H1 (cell line): ENCODE results near the gene ITGB1BP1. TPM values are rescaled to one million over a fixed set of nuclear protein-coding genes. Genes with fewer than 3 reads are reported as not detected.

Source experiments
- BACH1 ChIP-seq: IDR thresholded peaks from 2 replicates; pipeline ENCODE4 v1.6.1; 2012; ENCODE audit warnings: low read length, improper control_type of control experiment
- CHD2 ChIP-seq: IDR thresholded peaks from 2 replicates; pipeline ENCODE4 v1.6.1; 2012; ENCODE audit warnings: low read length, improper control_type of control experiment
- MAFK ChIP-seq: IDR thresholded peaks from 2 replicates; pipeline ENCODE4 v1.6.1; 2012; ENCODE audit warnings: low read depth, mild to moderate bottlenecking, improper control_type of control experiment, low read length
- NRF1 ChIP-seq: IDR thresholded peaks from 2 replicates; pipeline ENCODE4 v1.6.1; 2011; ENCODE audit warnings: mild to moderate bottlenecking, low read depth, low read length, improper control_type of control experiment
- polyA plus RNA-seq, 7 experiments: library from polyadenylated mRNA; depleted of rRNA in 3 of 7; stranded (reverse) in 5 of 7; unstranded in 2 of 7; fragments of >200 nt in 5 of 7; fragments of 200-250 nt in 2 of 7; gene quantifications; 1 replicate in 5 of 7; 2 replicates in 1 of 7; 4 replicates in 1 of 7; pipeline versions ENCODE4 v1.2.1 to v1.2.3, GENCODE V29; 2011 to 2013; ENCODE audit warnings: missing spikeins in 2 of 7, mixed read lengths in 2 of 7
- total RNA-seq: library from RNA; stranded (reverse); fragmentation: NEBNext Ultra II Directional; extraction: Animal tissue kit (Norgen Biotek cat#: 25700); gene quantifications from 2 replicates; pipeline ENCODE4 v1.2.1, GENCODE V29; 2021

Gene ITGB1BP1
- total and polyA plus RNA-seq, 2 of the 8 experiments (the other 6 are each of a cell fraction or from before 2014, with no cell fraction given), result 16.1 to 45.4 TPM

GRCh38 chr2:9415516-9416169, 7.7 kb downstream of the ITGB1BP1 start (continued):
- no peak for TF ChIP-seq MAFK
- TF ChIP-seq BACH1, result no peak
- TF ChIP-seq NRF1, result no peak
- no peak for TF ChIP-seq CHD2
- TF ChIP-seq, all 59 proteins: peak for 0
